LNCaP clone FGC (cell line): Measurements from ENCODE around the gene OR52E2.

Experiments used
- DNase-seq: peaks from one replicate; pipeline ENCODE4 v3.0.0-alpha.2; 2011; ENCODE audit warnings: low read depth
- H3K4me3 ChIP-seq: 2 replicates; pipeline ENCODE4 v1.5.1; 2011; ENCODE audit warnings: mild to moderate bottlenecking, low read depth, low read length, control low read depth
- CTCF ChIP-seq: IDR thresholded peaks from 2 replicates; pipeline ENCODE4 v1.5.1; 2012; ENCODE audit warnings: mild to moderate bottlenecking; ENCODE audit not compliant: control insufficient read depth, insufficient read depth; ENCODE audit errors: extremely low read depth

Gene OR52E2

DNA sequence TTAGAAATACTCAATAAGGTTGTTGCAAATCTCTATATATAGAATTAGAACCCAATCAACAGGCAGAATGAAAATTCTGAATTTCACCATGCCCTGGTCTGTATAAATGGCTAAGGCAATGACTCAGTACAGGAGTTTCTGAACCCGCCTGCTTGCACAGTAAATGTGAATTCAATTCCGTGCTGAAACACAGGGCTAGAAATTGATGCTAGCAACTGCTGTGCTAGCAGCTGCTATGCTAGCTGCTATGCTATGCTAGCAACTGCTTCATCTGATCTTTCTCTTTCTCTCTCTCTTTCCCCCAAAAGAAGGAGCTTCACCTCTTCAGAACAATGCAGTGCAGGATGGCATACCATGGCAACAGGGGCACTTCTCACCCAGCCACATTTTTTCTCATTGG lies 22.8 kb downstream of the OR52E2 start:
- DNase-seq: no peak
- TF ChIP-seq CTCF: no peak
- no peak overlapping the region for H3K4me3 ChIP-seq

GRCh38 chr11:5021996-5022395 lies 37.4 kb downstream of the OR52E2 start:
- no peak for TF ChIP-seq CTCF
- DNase-seq: no peak
- no peak overlapping the region for H3K4me3 ChIP-seq

GRCh38 chr11:5013012-5013411 lies 46.4 kb downstream of the OR52E2 start:
- no peak overlapping the region for H3K4me3 ChIP-seq
- TF ChIP-seq CTCF: no peak
- no peak for DNase-seq

GRCh38 chr11:5011254-5011653 lies 48.2 kb downstream of the OR52E2 start:
- TF ChIP-seq CTCF: no peak
- no peak overlapping the region for H3K4me3 ChIP-seq
- no peak for DNase-seq
